Mesendoderm (in vitro differentiated cells): ENCODE results near the gene BOC.

Experiments
- DNase-seq: peaks from one replicate; pipeline ENCODE4 v3.0.0; 2013
- H2AK5ac ChIP-seq: 2 replicates; pipeline ENCODE4 v1.6.1; 2013; ENCODE audit warnings: low read length, inconsistent platforms
- H2BK120ac ChIP-seq: 2 replicates; pipeline ENCODE4 v1.6.1; 2013; ENCODE audit warnings: low read depth, mild to moderate bottlenecking, low read length, moderate library complexity, mixed read lengths
- H2BK15ac ChIP-seq: replicated peaks from 2 replicates; pipeline ENCODE4 v1.6.1; 2013; ENCODE audit warnings: low read depth, mild to moderate bottlenecking, moderate library complexity
- H2BK5ac ChIP-seq: 2 replicates; pipeline ENCODE4 v1.6.1; 2013; ENCODE audit warnings: low read length, inconsistent platforms
- H3K18ac ChIP-seq: 2 replicates; pipeline ENCODE4 v1.6.1; 2013; ENCODE audit warnings: mild to moderate bottlenecking, low read length, mixed read lengths
- H3K23ac ChIP-seq: one replicate; pipeline ENCODE4 v1.6.1; 2013; ENCODE audit warnings: low read length
- H3K27ac ChIP-seq: 2 replicates; pipeline ENCODE4 v1.5.1; 2013; ENCODE audit warnings: low read depth, mild to moderate bottlenecking, inconsistent platforms, low read length, moderate library complexity
- H3K27me3 ChIP-seq: 2 replicates; pipeline ENCODE4 v1.6.1; 2013; ENCODE audit warnings: low read length, control low read depth, mild to moderate bottlenecking, inconsistent platforms; ENCODE audit not compliant: insufficient read depth, poor library complexity
- H3K36me3 ChIP-seq: 2 replicates; pipeline ENCODE4 v1.6.1; 2013; ENCODE audit warnings: low read length, inconsistent platforms; ENCODE audit not compliant: control insufficient read depth, insufficient read depth
- H3K4ac ChIP-seq: one replicate; pipeline ENCODE4 v1.6.1; 2013; ENCODE audit warnings: low read depth, mild to moderate bottlenecking, low read length, moderate library complexity
- H3K4me1 ChIP-seq: 2 replicates; pipeline ENCODE4 v1.6.1; 2013; ENCODE audit warnings: low read depth, low read length, inconsistent platforms; ENCODE audit not compliant: control insufficient read depth
- H3K4me2 ChIP-seq: 2 replicates; pipeline ENCODE4 v1.6.1; 2013; ENCODE audit warnings: low read length
- H3K4me3 ChIP-seq: 2 replicates; pipeline ENCODE4 v1.5.1; 2013; ENCODE audit warnings: mild to moderate bottlenecking, low read length
- H3K56ac ChIP-seq: one replicate; pipeline ENCODE4 v1.6.1; 2013; ENCODE audit warnings: low read length
- H3K79me1 ChIP-seq: 2 replicates; pipeline ENCODE4 v1.6.1; 2013; ENCODE audit warnings: low read length, inconsistent platforms
- H3K79me2 ChIP-seq: 2 replicates; pipeline ENCODE4 v1.6.1; 2013; ENCODE audit warnings: mild to moderate bottlenecking, low read length; ENCODE audit not compliant: control insufficient read depth, insufficient read depth
- H3K9ac ChIP-seq: 2 replicates; pipeline ENCODE4 v1.6.1; 2013; ENCODE audit warnings: low read length, inconsistent platforms
- H4K5ac ChIP-seq: one replicate; pipeline ENCODE4 v1.6.1; 2013; ENCODE audit warnings: low read length
- H4K8ac ChIP-seq: one replicate; pipeline ENCODE4 v1.6.1; 2013; ENCODE audit warnings: low read depth, mild to moderate bottlenecking, control low read depth, low read length, moderate library complexity
- WGBS: extraction: QIAGEN DNeasy Blood & Tissue Kit; methylation state at CpG from one replicate; pipeline ENCODE4 v1.1.7; 2013; ENCODE audit warnings: low lambda C conversion rate, missing lambda C conversion rate; ENCODE audit not compliant: insufficient coverage; ENCODE audit errors: extremely low coverage; 5-methylcytosine and 5-hydroxymethylcytosine counted together

Gene BOC

GRCh38 chr3:113173102-113173501, 38.3 kb upstream of the BOC start:
- Histone ChIP-seq H2BK5ac (no peak overlapping the region), H2BK120ac (no peak overlapping the region), H3K4me1 (no peaks in the 10 kb centered on the region), H4K8ac (no peak overlapping the region), H3K4me2 (no peak overlapping the region), H2AK5ac (no peak overlapping the region), H2BK15ac (no peak overlapping the region), H3K79me1 (no peaks in the 10 kb centered on the region), H3K4ac (no peak overlapping the region), H3K79me2 (no peaks in the 10 kb centered on the region), H3K27me3 (no peaks in the 10 kb centered on the region), H4K5ac (no peak overlapping the region), H3K27ac (no peak overlapping the region), H3K18ac (no peak overlapping the region), H3K36me3 (no peaks in the 10 kb centered on the region), H3K23ac (no peak overlapping the region), H3K9ac (no peak overlapping the region), H3K56ac (no peak overlapping the region), H3K4me3 (no peak overlapping the region)
- no peak for DNase-seq
- WGBS: no CpG with 5 or more reads among the region's 2 CpGs

- H3K9ac ChIP-seq: no peak overlapping the region
- no peak overlapping the region for H2BK5ac ChIP-seq
- H3K27ac ChIP-seq: no peak overlapping the region
- H3K4ac ChIP-seq: no peak overlapping the region
- H3K4me1 ChIP-seq: no peaks in the 10 kb centered on the region
- no peaks in the 10 kb centered on the region for H3K36me3 ChIP-seq
- DNase-seq: no peak
- no peak overlapping the region for H4K5ac ChIP-seq
- no peaks in the 10 kb centered on the region for H3K27me3 ChIP-seq
- H2BK120ac ChIP-seq: no peak overlapping the region
- no peaks in the 10 kb centered on the region for H3K79me2 ChIP-seq
- H3K23ac ChIP-seq: no peak overlapping the region
- no peaks in the 10 kb centered on the region for H3K79me1 ChIP-seq
- H3K18ac ChIP-seq: no peak overlapping the region
- H2AK5ac ChIP-seq: no peak overlapping the region
- no peak overlapping the region for H4K8ac ChIP-seq
- no peak overlapping the region for H3K56ac ChIP-seq
- no peak overlapping the region for H3K4me3 ChIP-seq
- H3K4me2 ChIP-seq: no peak overlapping the region
- H2BK15ac ChIP-seq: no peak overlapping the region
- WGBS: no CpG with 5 or more reads among the region's 1 CpG
These were observed 37.1 kb upstream of the BOC start for GRCh38 chr3:113174304-113174703.

- no CpG with 5 or more reads among the region's 7 CpGs for WGBS
- H2BK120ac ChIP-seq: no peak overlapping the region
- no peak overlapping the region for H3K9ac ChIP-seq
- H3K4ac ChIP-seq: no peak overlapping the region
- H3K4me3 ChIP-seq: no peak overlapping the region
- no peak for DNase-seq
- no peak overlapping the region for H4K8ac ChIP-seq
- H2BK5ac ChIP-seq: no peak overlapping the region
- no peak overlapping the region for H3K18ac ChIP-seq
- H3K4me1 ChIP-seq: no peaks in the 10 kb centered on the region
- no peak overlapping the region for H3K27ac ChIP-seq
- H4K5ac ChIP-seq: peak overlapping the region; percentile 79
- no peak overlapping the region for H3K23ac ChIP-seq
- H3K79me2 ChIP-seq: no peaks in the 10 kb centered on the region
- H3K4me2 ChIP-seq: no peak overlapping the region
- no peak overlapping the region for H2AK5ac ChIP-seq
- no peaks in the 10 kb centered on the region for H3K27me3 ChIP-seq
- H3K36me3 ChIP-seq: no peaks in the 10 kb centered on the region
- H3K79me1 ChIP-seq: no peaks in the 10 kb centered on the region
- no peak overlapping the region for H2BK15ac ChIP-seq
- no peak overlapping the region for H3K56ac ChIP-seq
These were observed 36.4 kb upstream of the BOC start for GRCh38 chr3:113174801-113175485.

GRCh38 chr3:113177526-113177925, 33.8 kb upstream of the BOC start:
- no peaks in the 10 kb centered on the region for H3K36me3 ChIP-seq
- H3K18ac ChIP-seq: no peak overlapping the region
- no peaks in the 10 kb centered on the region for H3K79me1 ChIP-seq
- H4K5ac ChIP-seq: no peak overlapping the region
- H3K56ac ChIP-seq: no peak overlapping the region
- no peak overlapping the region for H3K27ac ChIP-seq
- no peaks in the 10 kb centered on the region for H3K4me1 ChIP-seq
- DNase-seq: no peak
- 100% methylated on average over 1 of the region's 2 CpGs for WGBS
- H3K4ac ChIP-seq: no peak overlapping the region
- no peaks in the 10 kb centered on the region for H3K79me2 ChIP-seq
- H2BK15ac ChIP-seq: no peak overlapping the region
- no peak overlapping the region for H2BK120ac ChIP-seq
- no peak overlapping the region for H2BK5ac ChIP-seq
- no peak overlapping the region for H4K8ac ChIP-seq
- H2AK5ac ChIP-seq: no peak overlapping the region
- no peaks in the 10 kb centered on the region for H3K27me3 ChIP-seq
- no peak overlapping the region for H3K9ac ChIP-seq
- H3K4me3 ChIP-seq: no peak overlapping the region
- H3K4me2 ChIP-seq: no peak overlapping the region
- no peak overlapping the region for H3K23ac ChIP-seq

GRCh38 chr3:113179235-113179824, 32.0 kb upstream of the BOC start:
- no peak overlapping the region for H3K27ac ChIP-seq
- no peak overlapping the region for H2AK5ac ChIP-seq
- no peak overlapping the region for H3K4me3 ChIP-seq
- 100% methylated on average over 1 of the region's 4 CpGs for WGBS
- H2BK120ac ChIP-seq: no peak overlapping the region
- no peak overlapping the region for H3K23ac ChIP-seq
- no peak overlapping the region for H2BK15ac ChIP-seq
- H3K4ac ChIP-seq: no peak overlapping the region
- no peak overlapping the region for H2BK5ac ChIP-seq
- no peak overlapping the region for H3K56ac ChIP-seq
- DNase-seq: no peak
- H3K9ac ChIP-seq: no peak overlapping the region
- no peaks in the 10 kb centered on the region for H3K4me1 ChIP-seq
- H3K79me2 ChIP-seq: no peaks in the 10 kb centered on the region
- H3K18ac ChIP-seq: no peak overlapping the region
- no peaks in the 10 kb centered on the region for H3K27me3 ChIP-seq
- H3K4me2 ChIP-seq: no peak overlapping the region
- no peak overlapping the region for H4K8ac ChIP-seq
- no peaks in the 10 kb centered on the region for H3K79me1 ChIP-seq
- no peaks in the 10 kb centered on the region for H3K36me3 ChIP-seq
- no peak overlapping the region for H4K5ac ChIP-seq
